Activated naive CD4-positive, alpha-beta T cell (primary cell): ENCODE results near the gene VSIR.

Source experiments
- DNase-seq, 4 experiments: peaks; one replicate each; lab custom pipeline; 2025; lab: John Stamatoyannopoulos, UW

Gene VSIR

DNA sequence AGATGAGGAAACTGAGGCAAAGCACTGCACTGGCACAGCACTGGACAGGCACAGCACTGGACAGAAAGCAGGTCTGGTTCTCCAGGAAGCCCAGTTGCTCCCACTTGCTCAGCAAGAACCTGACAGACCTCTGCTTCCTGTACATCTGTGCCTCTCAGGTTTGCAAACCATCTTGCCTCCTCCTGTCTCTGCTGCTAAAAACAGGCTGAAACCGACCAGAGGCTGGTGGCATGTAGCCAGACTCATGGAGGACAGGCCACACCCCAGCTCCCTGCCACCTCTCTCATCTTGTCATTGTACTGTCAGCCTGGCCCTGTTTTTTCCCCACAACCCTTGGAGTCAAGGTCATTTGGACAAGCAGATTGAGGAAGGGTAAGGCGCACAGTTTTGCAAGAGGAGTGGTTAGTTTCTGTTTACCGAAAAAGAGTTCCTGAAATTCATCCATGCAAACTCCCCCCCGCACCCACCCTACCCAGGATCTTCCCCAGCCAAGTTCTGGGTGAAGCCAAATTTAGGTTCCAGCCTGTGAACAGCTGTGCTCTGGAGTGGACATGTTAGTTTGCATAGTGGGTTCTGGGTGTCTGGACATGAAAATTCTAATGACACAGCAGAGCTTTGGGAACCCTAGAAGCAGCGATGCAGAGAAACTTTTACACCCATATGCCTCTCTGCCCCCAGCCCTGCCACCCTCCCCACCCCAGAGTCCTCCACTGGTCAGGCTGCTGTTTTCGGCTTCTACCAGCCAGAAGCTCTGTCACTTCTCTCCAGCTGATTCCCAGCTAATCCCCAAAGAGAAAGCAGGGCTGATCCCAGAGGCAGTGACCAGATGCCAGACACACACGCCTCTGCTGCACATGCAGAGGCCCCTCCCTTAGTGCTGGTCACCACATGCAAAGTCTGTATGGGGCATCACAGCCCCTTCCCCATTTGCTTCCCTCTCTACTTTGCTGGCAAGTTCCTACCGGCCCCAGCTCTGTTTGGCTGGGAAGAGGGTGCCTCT, 45.3 kb downstream of the VSIR start:
- peak in 2 of 4 experiments; percentile 54 to 55 for DNase-seq

DNA sequence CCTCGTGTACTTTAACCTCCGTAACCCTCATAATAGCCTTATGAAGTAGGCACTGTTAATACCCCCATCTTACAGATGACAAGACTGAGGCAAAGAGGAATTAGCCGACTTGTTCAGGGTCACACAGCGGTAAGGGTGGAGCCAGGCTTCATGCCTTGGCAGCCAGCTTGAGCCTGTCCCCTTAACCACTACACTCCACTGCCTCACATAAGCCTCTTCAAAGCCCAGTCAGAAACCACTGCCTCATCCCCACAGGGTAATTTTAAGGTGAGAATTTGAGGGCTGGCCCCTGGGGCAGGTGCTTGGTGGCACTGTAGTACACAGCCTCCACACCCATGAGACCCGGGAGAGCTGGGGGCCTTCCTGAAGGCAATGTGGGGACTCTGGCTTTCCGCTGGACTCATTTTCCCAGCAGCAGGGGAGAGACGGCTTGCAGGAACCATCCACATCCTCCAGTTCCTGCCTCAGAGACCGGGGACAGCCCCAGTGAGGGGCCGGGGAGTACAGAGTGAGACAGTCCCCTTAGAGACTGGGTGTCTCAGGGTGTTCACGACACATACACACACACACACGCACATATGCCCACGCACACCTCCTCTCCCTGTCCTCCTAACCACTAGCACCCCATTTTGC, 46.1 kb downstream of the VSIR start:
- DNase-seq, result peak in 2 of 4 experiments; percentile 19 to 44

DNA sequence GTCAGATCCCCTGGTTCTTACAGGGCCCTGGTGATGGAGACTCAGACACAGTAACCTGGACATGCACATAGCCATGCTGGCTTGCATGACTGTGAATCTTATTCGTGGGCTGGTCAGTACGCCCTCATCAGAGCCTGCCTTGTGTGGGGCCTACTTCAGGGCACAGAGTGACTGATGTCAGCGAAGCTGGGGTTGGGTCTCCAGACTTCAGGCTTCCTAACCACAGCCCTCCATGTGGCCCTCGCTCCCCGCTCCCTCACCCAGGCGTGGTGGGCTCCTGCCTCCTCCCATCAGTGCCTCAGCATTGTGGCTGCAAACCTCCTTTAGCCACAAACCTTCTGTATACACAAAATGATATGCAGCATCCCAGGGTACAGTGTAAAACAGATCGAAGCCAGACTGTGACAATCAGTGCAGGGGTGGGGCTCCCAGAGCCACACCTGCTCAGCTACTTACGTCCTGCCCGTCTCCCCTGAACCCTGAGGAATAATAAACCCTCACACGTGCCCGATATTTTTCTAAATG, 46.7 kb downstream of the VSIR start:
- no peak for DNase-seq

DNA sequence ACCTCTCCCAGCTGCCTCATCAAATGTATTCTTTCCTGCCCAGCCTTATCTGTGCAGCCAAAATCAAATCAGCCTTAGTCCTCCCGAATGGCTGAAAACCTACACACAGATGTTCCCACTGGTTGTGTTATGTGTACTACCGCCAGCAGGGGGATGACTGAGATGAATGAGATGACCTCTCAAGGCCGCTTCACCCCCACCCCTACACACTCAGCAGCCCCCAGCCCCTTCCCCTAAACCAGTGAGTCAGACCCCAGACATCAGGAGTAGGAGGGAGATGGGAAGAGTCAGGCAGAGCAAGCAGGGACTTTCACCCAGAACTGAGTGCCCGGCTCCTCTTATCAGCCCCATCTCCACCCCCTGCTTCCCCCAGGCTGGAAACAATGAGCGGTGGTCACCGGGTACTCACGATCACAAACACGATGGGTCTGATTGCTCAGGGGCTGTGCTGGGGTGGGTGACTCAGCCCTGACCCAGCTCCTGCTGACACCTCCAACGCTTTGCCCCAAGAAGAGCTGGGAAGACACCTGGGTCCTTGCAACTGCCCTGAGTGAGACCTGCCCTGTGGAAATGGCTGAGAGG, 47.2 kb downstream of the VSIR start:
- DNase-seq, result peak in 2 of 4 experiments; percentile 36 to 37

DNA sequence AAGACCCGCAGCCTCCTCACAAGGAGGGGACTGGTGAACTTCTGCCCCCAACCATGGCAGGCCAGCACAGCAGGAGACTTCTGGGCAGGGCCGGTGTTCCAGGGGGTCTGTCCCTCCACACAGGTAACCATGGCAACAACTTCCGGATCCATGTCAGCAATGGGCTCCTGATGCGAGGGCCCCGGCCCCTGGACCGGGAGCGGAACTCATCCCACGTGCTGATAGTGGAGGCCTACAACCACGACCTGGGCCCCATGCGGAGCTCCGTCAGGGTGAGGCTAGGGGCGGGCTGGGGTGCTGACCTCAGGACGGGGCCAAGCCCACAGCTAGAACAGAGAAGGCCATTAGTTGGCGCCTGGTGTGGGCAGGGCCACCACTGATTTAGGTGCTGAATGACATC, 48.1 kb downstream of the VSIR start:
- no peak for DNase-seq

DNA sequence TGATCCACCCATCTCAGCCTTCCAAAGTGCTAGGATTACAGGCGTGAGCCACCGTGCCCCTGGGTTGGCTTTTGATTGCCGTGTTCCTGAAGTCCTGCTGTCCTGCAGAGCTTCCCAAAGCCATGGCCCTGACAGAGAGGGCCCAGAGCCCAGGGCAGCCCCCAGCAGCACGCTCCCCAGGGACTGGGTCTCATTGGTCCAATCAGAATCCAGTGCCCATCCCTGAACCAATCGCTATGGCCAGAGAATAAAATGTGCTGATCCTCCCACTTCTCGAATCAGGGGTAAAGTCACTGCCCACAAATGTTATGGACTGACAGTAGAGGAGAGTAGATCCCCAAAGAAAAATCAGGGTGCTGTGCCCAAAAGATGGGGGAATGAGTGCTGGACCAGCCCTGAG, 48.8 kb downstream of the VSIR start:
- DNase-seq, result no peak

DNA sequence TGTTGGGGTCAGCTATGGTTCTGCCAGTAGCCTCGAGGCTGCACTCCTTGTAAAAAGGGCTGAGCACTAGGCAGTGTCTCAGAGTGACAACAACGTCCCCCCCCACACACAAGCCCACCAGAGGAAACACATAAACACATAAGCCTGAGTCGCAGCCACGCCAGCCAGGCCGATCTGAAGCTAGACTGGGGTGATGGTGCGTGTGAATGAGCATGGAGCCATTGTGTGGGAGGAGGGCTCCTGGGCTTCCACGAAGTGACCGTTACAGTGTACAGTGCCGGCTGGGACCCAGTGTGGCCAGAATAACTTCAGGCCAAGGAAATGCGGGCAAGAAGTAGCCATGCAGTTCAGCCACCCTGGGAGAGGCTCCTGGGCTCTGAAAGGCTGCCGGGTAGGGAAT, 50.0 kb downstream of the VSIR start:
- DNase-seq, result no peak

DNA sequence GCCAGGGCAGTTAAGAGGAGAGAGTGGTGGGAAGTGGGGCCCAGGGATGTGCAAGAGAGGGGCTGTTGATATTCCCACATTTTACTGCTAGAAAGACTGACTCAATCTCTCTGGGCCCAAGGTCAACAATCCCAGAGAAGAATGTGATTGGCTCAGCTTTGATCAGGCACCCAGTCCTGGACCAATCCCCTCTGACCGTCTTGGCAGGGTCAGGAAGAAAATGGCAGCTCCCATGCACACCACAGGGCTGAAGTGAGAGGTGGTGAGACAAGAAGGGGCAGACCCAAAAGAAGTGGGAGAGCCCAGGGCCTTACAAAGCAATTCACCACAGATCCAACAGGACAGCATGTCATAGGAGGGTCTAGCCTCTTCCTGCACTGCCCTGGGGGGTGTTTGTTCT, 50.5 kb downstream of the VSIR start:
- no peak for DNase-seq

DNA sequence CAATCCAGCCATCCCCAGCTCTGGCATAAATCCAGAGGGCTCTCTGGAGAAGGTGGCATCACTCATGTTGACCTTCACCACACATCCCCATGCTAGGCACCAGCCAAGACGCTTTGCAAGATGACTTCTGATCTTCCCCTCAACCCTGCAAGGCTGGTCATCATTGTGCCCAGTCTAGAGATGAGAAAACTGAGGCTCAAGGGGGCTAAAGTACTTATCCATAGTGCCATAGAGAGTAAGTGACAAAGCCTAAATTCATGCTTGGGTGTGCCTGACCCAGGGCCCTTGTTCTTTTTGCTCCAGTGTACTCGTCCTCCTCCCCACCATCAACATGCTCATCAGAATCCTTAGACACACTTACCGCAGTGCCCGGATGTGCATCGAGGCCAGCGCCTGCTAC, 52.0 kb downstream of the VSIR start:
- DNase-seq, result no peak

DNA sequence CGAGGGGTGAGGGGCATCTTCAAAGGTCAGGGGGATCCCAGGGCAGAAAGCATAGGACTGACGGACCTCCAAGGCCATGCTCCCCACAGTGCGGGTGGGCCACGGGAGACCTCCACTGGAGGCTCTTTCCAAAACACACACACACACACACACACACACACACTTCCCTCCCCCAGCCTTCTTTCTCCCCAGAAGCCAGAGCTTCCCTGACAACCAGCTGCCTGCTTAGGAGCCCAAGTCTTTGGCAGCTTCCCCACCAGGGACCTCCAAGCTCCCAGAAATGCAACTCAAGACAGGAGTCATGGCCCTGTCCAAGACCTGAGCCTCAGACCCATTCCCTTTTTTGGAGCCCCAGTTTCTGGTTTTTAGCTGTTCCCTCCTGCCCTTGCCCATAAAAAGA, 53.0 kb downstream of the VSIR start:
- no peak for DNase-seq

DNA sequence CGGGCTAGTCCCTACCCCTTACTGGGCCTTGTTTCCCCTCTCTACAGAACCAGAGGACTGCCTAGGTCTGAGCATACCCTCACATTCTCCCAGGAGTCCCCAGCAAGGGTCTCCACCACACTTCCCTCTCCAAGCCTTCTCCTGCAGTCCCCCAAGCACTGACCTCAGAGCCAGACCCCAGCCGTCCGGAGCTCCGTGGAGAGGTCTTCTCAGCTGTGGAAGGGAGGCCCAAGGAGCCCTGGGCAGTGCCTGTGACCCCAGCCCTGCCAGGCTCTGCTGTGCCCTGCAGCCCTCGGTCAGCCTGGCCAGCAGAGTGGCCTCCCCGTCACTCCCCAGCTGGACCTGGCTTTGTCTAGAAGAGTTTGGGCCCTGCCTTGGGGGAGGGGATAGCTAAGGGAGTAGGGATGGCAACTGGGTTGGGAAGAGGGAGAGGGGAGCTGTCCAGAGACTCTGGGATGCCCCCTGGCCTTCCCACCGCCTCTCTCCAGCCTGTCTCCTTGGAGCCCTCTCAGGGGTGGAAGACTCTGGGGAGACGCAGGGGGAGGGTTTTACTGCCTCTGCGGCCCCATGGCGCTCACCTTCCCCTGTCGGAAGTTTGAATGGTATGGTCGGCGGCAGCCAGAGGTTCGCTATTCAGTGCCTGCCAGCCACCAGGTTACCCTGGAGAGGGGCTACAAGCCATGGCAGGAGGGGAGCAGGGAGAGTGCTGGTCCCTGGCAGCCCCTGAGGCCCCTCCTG, 53.7 kb downstream of the VSIR start, which contains the start of gene C10orf105:
C10orf105 (minus strand) TSS at position 315 of the 738 bp plus-strand sequence. CDS start 3,441 bp downstream, outside the sequence.
- DNase-seq, result no peak

DNA sequence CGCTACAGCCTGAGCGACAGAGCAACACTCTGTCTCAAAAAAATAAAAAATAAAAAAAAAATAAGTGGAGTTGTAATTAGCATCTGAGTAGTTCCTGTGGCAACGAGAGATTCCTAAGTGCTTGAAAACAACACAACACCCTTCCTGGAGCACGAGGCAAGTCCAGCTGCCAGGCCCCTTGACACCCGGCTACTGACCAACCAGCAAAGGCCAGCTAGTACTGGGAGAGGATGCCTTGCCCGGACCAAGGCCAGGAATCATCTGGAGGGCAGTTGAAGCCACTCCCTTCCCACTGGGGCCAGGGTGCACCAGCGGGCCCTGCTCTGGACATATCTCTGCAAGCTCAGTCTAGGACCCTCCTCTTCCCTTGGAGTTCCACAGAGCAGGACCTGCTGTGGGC, 54.3 kb downstream of the VSIR start:
- no peak for DNase-seq

DNA sequence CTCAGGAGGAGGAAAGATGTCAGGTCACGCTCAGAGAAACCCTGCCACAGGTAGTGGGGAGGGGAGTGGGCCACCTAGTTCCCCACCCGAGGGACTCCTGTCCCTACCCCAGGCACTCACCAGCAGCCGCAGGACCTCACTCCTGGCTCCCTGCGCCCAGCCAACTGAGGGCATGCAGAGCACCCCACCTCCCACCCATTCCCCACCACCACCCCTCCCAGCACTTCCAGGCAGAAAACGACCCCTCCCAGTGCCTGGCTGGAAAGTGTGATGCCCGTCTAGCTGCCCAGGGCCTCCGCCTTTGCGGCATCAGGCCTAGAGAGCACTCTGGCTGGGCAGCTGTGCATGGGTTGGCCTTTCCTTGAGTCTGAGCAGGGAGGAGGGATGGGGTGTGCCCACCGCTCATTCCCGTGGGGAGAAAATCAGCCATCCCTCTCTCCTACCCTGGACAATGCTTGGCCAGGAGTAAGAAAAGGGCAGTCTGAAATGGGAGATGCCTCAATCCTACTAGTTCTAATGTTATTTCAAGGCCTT, 55.1 kb downstream of the VSIR start:
- no peak for DNase-seq

DNA sequence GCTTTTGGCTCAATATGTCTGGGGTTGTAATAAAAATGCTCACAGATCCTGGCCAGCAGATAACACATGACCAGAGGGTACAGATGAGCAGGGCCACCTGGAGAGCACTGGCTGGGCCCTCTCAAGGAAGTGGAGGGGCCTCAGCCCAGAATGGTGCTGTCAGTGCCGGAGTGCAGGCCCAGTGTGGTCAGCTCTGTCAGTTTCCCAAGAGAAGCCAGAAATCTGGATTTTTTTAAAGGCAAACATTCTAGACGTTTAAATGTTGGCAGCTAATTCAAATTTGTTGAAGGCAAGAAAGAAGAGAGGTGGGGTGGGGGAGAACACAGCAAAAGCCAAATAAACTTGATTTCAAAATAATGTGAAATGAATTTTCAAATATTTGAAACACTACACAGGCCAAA, 55.8 kb downstream of the VSIR start:
- DNase-seq, result no peak

DNA sequence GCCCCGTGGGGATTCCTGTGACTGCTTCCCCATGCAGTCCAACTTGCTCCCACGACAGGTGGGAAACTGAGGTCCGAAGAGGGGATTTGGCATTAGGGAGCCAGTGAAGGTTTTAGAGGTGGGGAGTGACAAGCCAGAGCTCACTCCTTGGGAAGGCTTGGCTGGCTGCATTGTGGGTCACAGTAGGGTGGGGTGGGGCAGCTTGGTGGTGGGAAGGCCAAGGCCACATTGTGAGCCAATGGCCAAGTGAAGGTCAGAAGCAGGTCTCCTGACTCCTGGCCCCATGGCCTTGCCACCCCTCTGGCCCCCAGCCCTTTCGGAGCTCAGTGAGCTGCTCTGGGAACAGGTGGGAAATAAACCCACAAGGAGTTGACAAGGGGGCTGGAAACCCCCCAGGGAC, 56.3 kb downstream of the VSIR start:
- no peak for DNase-seq

DNA sequence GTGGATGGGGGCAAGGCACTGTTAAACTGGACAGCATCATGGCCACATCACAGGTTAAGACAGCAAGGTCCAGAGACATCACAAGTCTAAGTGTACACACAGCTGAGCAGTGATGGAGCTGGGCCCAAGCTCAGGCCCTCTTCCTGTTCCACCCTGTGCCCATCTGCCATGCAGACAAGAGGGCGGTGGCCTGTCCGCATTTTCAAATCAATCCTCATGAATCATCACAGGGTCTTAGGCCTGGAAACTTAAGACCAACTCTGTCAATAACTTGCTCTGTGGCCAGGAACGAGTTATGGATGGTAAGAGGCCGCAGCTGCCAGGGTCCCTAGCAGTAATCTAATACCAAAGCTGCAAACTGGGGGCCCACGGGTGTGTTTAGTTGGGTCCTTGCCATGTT, 56.9 kb downstream of the VSIR start:
- no peak for DNase-seq

DNA sequence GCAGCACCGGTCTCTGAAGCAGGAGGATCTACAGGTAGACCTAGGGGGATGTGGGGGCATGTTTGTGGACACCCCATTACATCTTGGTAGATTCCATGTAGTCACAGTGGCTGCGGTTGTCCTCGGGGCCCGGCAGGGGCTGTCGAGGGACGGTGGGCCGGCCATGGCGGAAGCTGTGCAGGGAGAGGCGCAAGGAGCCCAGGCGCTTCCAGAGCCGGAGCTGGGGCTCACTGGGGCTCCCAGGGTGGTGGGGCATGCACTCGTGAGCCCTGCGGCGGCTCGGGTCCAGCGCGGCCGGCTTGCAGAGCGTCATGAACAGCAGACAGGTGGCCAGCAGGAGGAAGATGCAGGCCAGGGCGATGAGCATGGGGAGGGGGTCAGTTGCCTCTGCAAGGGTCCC, 57.5 kb downstream of the VSIR start:
- DNase-seq, result no peak

DNA sequence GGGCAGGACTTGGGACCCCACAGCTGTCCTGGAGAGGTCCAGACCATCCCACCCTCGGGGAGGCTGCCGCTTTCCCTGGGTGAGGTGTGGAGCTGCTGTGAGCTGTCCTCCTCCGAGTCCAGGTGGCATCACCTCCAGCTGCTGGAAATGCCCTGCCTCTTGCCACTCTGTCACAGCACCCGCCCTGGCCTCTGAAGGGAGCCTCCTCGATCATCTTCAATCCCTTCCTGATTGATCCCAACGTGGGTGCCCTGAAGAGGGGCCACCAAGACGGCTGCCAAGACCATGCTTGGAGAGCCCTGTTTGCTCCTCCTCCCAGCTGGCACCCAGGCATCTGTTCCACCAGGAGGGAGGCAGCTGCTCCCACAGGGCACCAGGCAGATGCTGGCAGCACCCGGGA, 58.3 kb downstream of the VSIR start:
- no peak for DNase-seq

DNA sequence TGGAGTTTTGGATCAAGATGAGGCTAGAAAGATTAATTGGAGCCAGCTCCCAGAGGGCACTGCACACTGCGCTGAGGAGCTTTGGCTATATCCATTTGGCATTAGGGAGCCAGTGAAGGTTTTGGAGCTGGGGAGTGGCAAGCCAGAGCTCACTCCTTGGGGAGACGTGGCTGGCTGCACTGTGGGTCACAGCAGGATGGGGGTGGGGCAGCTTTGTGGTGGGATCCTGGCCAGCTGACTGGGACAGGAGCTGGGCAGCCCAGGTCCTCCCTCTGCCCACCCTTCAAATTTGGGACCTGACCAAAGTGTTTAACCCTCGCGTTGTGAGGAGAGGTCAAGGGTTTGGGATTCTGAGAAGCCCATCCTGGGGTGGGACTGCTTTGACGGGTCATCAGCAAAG, 58.7 kb downstream of the VSIR start:
- DNase-seq, result no peak

DNA sequence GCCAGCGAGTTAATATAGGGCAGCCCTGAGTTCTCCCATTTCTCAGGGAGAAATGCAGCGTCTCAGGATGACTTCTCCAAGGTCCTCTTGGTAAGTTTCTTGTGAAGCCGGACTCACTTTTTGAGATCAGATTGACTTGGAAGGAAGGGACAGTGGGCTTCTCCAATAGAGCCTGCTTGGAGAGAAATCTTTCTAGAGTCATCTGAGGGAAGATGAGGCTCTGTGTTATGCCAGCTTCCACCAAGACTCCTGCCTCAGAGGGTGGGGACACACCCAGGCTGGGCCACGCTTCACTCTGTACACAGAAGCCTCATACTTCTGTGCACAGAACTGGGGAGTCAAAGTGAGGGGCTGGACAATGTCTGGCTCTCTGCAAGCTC, 59.3 kb downstream of the VSIR start:
- DNase-seq, result no peak

DNA sequence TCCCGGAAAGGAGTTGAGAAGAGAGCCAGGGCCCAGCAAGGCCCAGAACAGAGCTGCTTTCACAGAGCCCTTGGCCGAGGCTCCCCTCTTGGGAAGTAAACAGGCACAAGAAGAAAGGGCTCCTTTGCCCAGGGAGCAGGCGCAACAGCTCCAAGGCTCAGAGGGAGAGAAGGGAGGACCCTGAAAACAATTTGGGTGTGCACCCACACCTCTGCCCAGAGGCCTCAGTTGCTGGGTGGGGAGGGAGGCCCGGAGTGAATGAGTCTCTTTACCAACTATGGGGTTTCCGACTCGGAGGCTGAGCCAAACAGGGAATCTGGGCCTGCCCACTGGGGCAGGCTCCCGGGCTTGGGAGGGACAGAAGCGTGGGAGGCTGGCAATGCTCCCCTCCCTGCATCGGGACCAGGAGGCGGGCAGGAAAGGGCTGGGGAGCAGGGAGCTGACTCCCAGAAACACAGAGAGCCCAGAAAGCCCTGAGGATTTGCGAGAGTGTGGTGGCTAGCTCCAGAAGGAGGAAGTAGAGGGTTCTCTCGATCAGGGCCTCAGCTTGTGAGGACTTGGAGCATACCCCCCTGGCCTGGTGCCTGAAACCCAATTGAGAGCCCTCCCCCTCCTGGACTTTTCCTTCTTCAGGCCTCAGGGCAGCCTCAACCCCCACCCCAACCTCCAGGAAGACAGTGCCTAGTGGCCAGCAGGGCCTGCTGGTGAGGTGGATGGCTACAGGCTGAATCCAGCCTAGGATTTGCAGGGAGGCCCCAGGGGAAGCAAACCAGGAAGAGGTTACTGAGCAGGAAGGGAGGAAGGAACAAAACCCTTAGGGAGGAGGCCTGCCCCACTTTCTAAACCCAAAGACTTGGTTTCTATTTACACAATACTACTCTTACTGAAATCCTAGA, 59.9 kb downstream of the VSIR start:
- DNase-seq, result no peak
